Mucosa of stomach (tissue), 1 donor: Measurements from ENCODE around the gene ITGA6.

Experiments used
- H3K27me3 ChIP-seq: one replicate; pipeline ENCODE4 v1.7.0; 2013; ENCODE audit warnings: mild to moderate bottlenecking, low read length; ENCODE audit not compliant: control insufficient read depth, insufficient read depth
- H3K36me3 ChIP-seq: one replicate; pipeline ENCODE4 v1.7.0; 2013; ENCODE audit warnings: low read length; ENCODE audit not compliant: control insufficient read depth, insufficient read depth
- H3K4me1 ChIP-seq: one replicate; pipeline ENCODE4 v1.7.0; 2013; ENCODE audit warnings: mild to moderate bottlenecking, low read length; ENCODE audit not compliant: control insufficient read depth, insufficient read depth
- H3K4me3 ChIP-seq: one replicate; pipeline ENCODE4 v1.7.0; 2013; ENCODE audit warnings: low read length
- H3K9ac ChIP-seq: one replicate; pipeline ENCODE4 v1.7.0; 2013; ENCODE audit warnings: mild to moderate bottlenecking, low read length, moderate library complexity
- H3K9me3 ChIP-seq: one replicate; pipeline ENCODE4 v1.7.0; 2013; ENCODE audit warnings: mild to moderate bottlenecking, low read length, moderate library complexity; ENCODE audit not compliant: control insufficient read depth
- donor health status: Pancreatic carcinoma.

Gene ITGA6

DNA sequence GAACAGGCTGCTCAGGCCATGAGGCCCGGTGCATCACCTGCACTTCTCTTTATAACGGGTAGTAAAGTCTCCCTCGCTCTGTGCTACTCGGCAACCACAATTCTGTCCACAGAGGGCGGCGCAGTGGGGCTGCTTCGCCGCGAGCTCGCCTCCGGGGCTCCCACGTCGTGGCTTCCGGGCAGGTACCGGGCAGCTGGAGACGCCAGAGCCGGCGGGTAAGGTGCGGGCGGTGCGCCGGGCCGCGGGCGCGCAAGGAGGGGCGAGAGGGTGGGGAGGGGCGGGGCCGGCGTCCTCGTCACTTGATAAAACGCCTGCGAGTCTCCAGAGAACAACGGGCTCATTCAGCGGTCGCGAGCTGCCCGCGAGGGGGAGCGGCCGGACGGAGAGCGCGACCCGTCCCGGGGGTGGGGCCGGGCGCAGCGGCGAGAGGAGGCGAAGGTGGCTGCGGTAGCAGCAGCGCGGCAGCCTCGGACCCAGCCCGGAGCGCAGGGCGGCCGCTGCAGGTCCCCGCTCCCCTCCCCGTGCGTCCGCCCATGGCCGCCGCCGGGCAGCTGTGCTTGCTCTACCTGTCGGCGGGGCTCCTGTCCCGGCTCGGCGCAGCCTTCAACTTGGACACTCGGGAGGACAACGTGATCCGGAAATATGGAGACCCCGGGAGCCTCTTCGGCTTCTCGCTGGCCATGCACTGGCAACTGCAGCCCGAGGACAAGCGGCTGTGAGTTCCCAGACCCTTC lies at the start of gene ITGA6:
Gene ITGA6, plus strand, starts transcription at position 331 of the 734 bp plus-strand sequence.
- Histone ChIP-seq H3K9me3 (no peaks in the 10 kb centered on the region), H3K9ac (peak within 1 kb of the TSS; percentile 92), H3K27me3 (no peaks in the 10 kb centered on the region), H3K36me3 (no peaks in the 10 kb centered on the region), H3K4me3 (peak within 1 kb of the TSS; percentile 72), H3K4me1 (peaks cover 30% of the 10 kb centered on the region)

DNA sequence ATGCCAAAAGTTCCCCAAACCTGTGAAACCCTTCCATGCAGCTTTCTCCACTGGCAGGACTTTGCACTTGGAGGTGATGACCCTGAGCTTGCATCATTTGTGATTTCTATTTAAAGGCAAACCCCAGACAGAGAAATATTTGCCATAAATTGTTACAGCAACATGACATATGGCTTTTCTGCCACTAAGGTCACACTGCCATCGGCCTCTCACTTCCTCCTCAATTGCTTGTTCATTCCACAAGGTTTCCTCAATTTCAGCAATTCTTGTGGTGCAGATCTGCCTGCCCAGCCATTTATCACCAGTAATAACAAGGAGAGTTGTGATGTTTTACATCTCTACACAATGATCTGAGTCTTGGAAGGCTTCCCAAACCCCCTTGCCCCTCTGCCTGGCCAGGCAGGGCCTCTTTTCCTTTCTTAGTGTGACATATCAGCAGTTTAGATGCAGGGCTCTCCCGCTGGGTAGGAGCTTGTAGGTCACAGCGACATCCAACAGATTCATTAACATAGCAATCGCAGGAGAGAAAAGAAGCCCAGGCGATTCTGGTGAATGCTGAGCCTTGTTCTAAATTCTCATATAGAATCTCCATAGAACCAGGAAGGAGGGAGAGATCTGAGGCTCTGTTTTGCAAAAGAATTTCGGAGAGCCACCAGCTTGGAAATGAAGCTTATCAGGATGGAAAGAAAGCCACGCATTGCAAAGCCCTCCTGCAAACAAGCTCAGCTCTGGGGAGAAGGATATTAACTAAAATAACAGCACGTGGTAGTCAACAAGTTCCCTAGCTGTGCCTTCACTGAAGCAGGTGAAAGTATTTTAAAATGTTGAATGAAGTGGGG lies 46.7 kb upstream of the ITGA6 start:
- no peak overlapping the region for H3K4me3 ChIP-seq
- H3K27me3 ChIP-seq, result no peaks in the 10 kb centered on the region
- H3K9me3 ChIP-seq, result no peaks in the 10 kb centered on the region
- peaks cover 12% of the 10 kb centered on the region for H3K4me1 ChIP-seq
- H3K36me3 ChIP-seq, result no peaks in the 10 kb centered on the region
- no peak overlapping the region for H3K9ac ChIP-seq

DNA sequence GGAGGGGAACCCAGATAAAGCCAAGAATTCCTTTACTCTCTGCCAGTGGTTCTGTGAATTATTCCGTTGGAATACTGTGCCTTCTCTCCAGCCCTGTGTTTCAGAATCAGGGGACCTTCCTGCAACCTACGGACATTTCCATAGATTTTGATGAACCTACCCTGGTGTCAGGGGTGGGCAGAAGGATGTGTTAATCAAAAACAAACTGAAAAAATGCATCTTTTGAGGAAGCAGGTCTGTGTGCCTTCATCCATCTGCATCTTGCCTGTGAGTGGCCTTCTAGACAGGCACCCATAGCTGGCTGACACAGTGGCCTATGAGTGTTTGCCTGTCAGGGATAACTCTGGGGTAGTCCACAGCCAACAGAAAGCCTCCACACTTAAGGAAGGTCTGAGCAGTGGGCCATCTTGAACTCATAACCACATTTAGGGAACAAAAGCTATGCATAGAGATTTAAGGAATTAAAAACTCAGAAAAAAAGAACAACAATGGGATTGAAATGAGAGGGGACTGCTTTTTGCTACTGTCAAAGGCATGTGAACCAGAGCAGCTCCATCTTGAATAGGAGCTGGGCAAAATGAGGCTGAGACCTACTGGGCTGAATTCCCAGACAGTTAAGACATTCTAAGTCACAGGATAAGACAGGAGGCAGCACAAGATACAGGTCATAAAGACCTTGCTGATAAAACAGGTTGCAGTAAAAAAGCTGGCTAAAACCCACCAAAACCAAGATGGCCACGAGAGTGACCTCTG lies 45.9 kb upstream of the ITGA6 start:
- no peaks in the 10 kb centered on the region for H3K27me3 ChIP-seq
- H3K4me3 ChIP-seq, result no peak overlapping the region
- H3K9ac ChIP-seq, result no peak overlapping the region
- no peaks in the 10 kb centered on the region for H3K36me3 ChIP-seq
- H3K4me1 ChIP-seq, result peaks cover 7% of the 10 kb centered on the region
- H3K9me3 ChIP-seq, result no peaks in the 10 kb centered on the region

DNA sequence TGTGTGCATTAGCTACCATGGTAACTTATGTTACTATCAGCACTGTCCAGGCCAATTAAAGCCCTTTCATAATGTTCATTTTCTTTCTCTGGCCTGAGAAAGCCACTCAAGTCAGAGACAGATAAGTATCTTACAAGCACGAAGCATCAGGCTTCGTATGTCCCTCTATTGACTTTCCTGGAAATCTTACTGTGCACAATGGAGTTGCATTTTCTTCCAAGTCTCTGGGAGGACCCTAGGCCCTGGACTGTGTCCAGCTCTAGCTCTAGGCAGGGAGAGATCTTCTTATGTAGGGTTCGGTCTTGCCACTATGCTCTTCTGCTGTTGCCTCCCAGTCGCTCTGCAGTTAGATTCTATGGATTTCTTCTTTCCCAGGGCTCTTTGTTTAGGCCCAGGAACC lies 40.0 kb upstream of the ITGA6 start:
- no peak overlapping the region for H3K4me3 ChIP-seq
- H3K9ac ChIP-seq, result no peak overlapping the region
- H3K9me3 ChIP-seq, result no peaks in the 10 kb centered on the region
- H3K27me3 ChIP-seq, result no peaks in the 10 kb centered on the region
- no peaks in the 10 kb centered on the region for H3K4me1 ChIP-seq
- no peaks in the 10 kb centered on the region for H3K36me3 ChIP-seq

DNA sequence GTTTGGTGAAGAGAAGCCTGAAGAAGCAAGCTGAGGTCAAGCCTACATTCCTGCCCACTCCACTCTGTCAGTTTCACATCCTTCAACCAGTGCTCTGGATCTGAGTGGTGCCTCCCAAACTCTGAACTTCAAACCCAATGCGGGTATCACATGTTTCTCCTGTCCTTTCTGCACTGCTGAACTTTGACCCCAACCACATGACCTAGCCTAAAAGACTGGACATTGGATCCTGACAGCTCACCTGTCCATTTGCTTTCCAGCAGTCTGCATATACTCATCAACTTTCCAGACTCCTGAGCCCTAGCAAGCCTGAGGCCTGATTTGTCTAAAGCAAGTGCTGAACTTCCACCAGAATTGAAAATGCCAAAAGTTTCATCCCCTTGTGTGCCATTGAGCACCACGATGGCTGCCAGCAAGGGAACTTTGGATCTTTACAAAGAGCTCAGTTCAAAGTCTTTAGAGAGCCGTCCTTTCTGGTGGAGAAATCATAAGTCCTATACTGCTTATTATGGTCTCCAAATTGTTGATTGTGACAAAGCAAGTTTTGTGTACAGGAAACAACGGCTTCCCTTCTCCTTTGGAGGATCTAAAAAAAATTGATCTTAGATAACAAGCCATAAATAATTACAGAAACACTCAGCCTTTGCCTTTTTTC lies 37.6 kb upstream of the ITGA6 start:
- Histone ChIP-seq H3K4me1 (no peaks in the 10 kb centered on the region), H3K9ac (no peak overlapping the region)

DNA sequence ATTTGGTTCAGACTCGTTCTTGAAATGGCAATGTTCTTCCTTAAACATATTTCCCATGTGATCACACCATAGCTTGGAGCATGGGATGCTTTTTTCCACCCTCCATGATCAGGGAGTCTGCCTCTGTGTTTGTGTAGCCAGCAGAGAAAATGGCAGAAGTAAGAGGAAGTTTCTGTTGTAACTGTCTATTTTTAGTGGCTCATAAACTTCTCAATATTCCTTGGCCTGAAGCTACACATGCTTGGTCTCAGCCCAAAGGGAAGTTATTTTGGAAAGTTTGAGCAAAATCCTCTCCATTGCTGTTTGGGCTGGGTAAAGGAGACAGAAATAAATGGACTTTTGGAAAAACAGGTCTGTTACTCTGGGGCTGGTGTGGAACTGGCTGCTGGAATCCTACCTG lies 33.4 kb upstream of the ITGA6 start:
- H3K4me1 ChIP-seq, result no peaks in the 10 kb centered on the region
- no peaks in the 10 kb centered on the region for H3K9me3 ChIP-seq
- H3K9ac ChIP-seq, result no peak overlapping the region
- H3K4me3 ChIP-seq, result no peak overlapping the region
- no peaks in the 10 kb centered on the region for H3K36me3 ChIP-seq
- no peaks in the 10 kb centered on the region for H3K27me3 ChIP-seq

More for the DNA sequence above, 37.6 kb upstream of the ITGA6 start:
- Histone ChIP-seq H3K36me3 (no peaks in the 10 kb centered on the region), H3K9me3 (no peaks in the 10 kb centered on the region), H3K4me3 (no peak overlapping the region), H3K27me3 (no peaks in the 10 kb centered on the region)

DNA sequence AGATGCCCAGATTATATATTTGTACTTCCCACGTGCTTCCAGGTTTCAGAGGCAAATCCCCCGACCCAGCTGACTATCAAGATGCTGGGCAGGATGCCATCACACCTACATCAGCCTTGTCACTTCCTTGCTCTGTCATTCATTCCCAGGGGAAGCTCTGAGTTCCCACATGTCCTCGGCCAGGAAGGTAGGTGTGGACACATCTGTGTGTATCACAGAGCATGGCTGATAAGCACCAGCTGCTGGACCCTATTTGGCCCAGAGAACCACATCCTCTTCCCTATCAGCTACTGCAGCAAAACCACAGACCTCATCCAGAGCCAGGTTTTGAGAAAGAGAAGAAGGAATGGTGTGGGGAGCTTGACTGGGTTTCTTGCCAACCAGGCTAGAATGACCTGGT lies 31.9 kb upstream of the ITGA6 start:
- no peak overlapping the region for H3K4me3 ChIP-seq
- H3K27me3 ChIP-seq, result no peaks in the 10 kb centered on the region
- H3K9me3 ChIP-seq, result no peaks in the 10 kb centered on the region
- H3K4me1 ChIP-seq, result no peaks in the 10 kb centered on the region
- no peak overlapping the region for H3K9ac ChIP-seq
- no peaks in the 10 kb centered on the region for H3K36me3 ChIP-seq

DNA sequence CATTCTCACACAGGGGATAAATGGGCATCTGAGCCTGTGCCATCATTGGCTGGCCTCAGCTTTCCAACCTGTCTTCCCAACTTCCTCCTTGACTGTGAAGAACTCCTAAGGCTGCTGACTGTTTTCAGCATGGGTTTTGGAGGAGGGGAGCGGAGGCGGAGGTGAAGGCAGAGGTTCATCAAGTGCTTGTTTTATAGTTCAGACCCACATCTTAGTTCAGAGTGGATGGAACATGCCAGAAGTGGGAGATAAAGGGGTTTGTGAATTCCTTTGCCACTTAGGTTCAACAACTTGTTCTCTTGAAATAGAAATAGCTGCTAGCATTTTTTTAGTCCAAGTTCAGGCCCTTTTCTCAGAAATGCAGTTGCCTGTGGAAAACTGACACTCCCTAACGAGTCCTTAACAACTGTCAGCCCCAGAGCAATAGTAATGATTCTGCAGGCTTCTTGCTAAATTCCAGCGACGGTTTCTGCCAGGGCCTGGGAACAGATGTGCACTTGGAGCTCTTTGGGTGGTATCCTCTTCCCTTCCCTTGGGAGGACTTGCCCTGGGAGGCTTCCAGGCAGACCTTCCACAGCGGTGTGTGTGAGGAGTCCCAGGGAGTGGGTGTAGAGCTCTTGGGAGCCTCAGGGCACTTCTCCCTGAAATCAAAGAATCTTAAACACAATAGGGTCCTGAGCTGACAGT lies 30.1 kb upstream of the ITGA6 start:
- Histone ChIP-seq H3K4me1 (no peaks in the 10 kb centered on the region), H3K36me3 (no peaks in the 10 kb centered on the region), H3K4me3 (no peak overlapping the region), H3K9me3 (no peaks in the 10 kb centered on the region), H3K27me3 (no peaks in the 10 kb centered on the region), H3K9ac (no peak overlapping the region)

DNA sequence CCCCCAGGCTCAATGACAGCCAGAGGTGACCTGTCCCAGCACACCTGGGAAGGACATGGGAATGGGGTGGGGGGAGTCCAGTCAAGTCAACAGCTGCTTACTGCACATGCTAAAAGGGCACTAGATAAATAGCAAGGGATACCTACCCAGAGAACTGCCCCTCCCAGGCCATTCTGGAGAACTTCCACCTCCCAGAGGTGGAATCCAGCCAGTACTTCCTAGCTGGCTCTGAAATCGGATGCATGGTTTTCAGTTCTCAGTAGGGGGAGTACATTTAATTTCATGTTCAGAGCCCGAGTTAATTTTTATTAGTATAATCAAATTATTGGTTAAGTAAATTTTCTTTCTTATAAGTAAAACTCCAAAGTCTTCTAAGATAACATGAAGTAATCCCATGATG lies 28.9 kb upstream of the ITGA6 start:
- Histone ChIP-seq H3K36me3 (no peaks in the 10 kb centered on the region), H3K9ac (no peak overlapping the region), H3K4me3 (no peak overlapping the region), H3K4me1 (no peaks in the 10 kb centered on the region), H3K27me3 (no peaks in the 10 kb centered on the region), H3K9me3 (no peaks in the 10 kb centered on the region)

DNA sequence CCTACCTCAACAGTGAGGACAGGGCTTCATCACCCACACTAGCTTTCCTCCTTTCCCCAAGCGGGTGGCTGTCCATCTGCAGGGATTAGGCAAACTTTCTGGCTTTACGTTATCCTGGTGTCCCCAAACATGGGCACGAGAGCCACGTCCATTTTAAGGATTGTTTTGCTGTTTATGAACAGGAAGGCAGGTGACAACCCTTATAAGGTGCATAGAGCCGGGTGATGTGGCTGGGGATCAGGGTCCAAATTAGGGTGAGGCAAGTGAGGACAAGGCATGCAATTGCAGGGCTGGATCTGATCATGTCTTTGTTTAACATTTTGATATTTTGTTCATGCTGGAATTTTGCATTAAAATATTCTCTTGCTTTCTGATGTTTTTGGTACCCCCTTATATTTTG lies 27.6 kb upstream of the ITGA6 start:
- no peak overlapping the region for H3K9ac ChIP-seq
- no peaks in the 10 kb centered on the region for H3K9me3 ChIP-seq
- no peaks in the 10 kb centered on the region for H3K36me3 ChIP-seq
- H3K4me1 ChIP-seq, result no peaks in the 10 kb centered on the region
- no peak overlapping the region for H3K4me3 ChIP-seq
- no peaks in the 10 kb centered on the region for H3K27me3 ChIP-seq

DNA sequence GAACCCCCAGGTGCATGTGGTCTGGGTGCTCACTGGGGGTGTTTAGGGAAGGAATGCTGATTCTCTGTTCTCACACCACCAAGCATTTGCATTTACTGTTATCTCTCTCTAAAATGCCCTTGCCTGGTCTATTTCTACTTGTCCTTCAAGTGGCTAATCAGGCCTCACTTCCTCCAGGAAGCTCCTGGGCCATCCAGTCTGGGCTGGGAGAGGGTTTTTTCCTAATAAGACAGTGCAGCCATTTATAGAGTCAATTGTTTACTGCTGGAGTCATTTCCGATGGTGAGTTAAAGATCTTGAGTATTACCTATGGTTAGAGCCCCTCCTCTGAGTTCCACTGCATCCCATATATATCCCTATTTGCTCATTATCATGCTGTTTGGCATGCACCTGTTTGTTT lies 25.2 kb upstream of the ITGA6 start:
- Histone ChIP-seq H3K27me3 (no peaks in the 10 kb centered on the region), H3K4me3 (no peak overlapping the region), H3K36me3 (no peaks in the 10 kb centered on the region), H3K9me3 (no peaks in the 10 kb centered on the region), H3K4me1 (no peaks in the 10 kb centered on the region), H3K9ac (no peak overlapping the region)
